Articular chondrocyte of knee joint (primary cell): ENCODE results near the gene TULP4. TPM values are rescaled to one million over a fixed set of nuclear protein-coding genes. Genes with fewer than 3 reads are reported as not detected.

ENCODE experiments used
- small RNA-seq: library from RNA; depleted of rRNA; stranded (forward); fragments of <200 nt; gene quantifications from one replicate; pipeline ENCODE3, GENCODE V24; 2012
- total RNA-seq: library from RNA; depleted of rRNA; stranded (reverse); fragments of >200 nt; gene quantifications from 2 replicates; pipeline ENCODE4 v1.2.3, GENCODE V29; 2012

The TULP4 gene, protein sequence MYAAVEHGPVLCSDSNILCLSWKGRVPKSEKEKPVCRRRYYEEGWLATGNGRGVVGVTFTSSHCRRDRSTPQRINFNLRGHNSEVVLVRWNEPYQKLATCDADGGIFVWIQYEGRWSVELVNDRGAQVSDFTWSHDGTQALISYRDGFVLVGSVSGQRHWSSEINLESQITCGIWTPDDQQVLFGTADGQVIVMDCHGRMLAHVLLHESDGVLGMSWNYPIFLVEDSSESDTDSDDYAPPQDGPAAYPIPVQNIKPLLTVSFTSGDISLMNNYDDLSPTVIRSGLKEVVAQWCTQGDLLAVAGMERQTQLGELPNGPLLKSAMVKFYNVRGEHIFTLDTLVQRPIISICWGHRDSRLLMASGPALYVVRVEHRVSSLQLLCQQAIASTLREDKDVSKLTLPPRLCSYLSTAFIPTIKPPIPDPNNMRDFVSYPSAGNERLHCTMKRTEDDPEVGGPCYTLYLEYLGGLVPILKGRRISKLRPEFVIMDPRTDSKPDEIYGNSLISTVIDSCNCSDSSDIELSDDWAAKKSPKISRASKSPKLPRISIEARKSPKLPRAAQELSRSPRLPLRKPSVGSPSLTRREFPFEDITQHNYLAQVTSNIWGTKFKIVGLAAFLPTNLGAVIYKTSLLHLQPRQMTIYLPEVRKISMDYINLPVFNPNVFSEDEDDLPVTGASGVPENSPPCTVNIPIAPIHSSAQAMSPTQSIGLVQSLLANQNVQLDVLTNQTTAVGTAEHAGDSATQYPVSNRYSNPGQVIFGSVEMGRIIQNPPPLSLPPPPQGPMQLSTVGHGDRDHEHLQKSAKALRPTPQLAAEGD (N-terminal part only)
- 160 and 165 TPM in 2 replicates for total RNA-seq

DNA sequence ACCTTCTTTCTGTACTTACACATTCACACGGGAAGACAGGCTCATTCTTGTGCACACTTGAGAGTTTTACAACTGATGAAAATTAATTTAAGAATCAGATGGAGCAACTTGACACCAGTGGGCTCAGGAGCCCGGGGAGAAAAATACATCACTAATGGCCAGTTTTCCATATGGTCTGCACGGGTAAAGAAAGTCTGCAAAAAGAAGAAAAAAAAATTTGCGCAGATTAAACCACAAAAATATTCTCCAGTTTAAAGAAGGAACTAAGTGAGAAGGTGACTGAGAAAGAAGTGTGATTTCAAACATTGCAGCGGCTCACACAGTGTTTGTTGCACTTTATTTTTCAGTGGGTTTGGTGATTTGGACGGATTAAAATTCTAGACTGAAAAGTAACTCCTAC, at the start of gene TULP4:
TSS of gene TULP4 (plus strand) at position 301 of the 400 bp plus-strand sequence. CDS start 1,552 bp downstream, outside the sequence.

GRCh38 chr6:158559895-158560835, 247.9 kb downstream of the TULP4 start, which contains the start of gene TMEM181:
Gene TMEM181 (plus strand): TSS chr6:158560091. CDS start chr6:158560225, 134 bp downstream.

Small RNA genes within 50 kb of the gene (small RNA-seq; reads per million reads assigned to genes)
- not detected for gene RN7SL173P

Other genes starting within 250 kb of the TULP4 start
- 27.7 and 48.6 TPM in 2 replicates for gene SERAC1, start 144.2 kb upstream of the TULP4 start, total RNA-seq
- gene GTF2H5, start 144.1 kb upstream of the TULP4 start, total RNA-seq, result 10.5 and 11.8 TPM in 2 replicates
- 39.6 and 45.3 TPM in 2 replicates for gene TMEM181, start 247.6 kb downstream of the TULP4 start, total RNA-seq